IPS DF 19.7 (cell line): ENCODE measurements around the gene RNF112.
"Not testable (repeated sequence)": the region's sequence is repeated elsewhere in the genome, so short reads cannot be mapped to it uniquely, and the experiment has no call there.

Experiments used
- DNase-seq: peaks from one replicate; pipeline ENCODE4 v3.0.0-alpha.2; 2013; ENCODE audit warnings: low read depth, low spot score

Gene RNF112

GRCh38 chr17:19414396-19415280 lies 3.6 kb downstream of the RNF112 start:
- no peak for DNase-seq

- no peak for DNase-seq
Observed at GRCh38 chr17:19415311-19415710, 4.3 kb downstream of the RNF112 start.

GRCh38 chr17:19415806-19416775 lies 5.1 kb downstream of the RNF112 start:
- DNase-seq, result no peak

GRCh38 chr17:19417611-19418010 lies 6.6 kb downstream of the RNF112 start:
- no peak for DNase-seq

- no peak for DNase-seq
Observed at GRCh38 chr17:19418251-19418992, 7.4 kb downstream of the RNF112 start.

- no peak for DNase-seq
Observed at GRCh38 chr17:19421219-19421618, 10.2 kb downstream of the RNF112 start.

- no peak for DNase-seq
Observed at GRCh38 chr17:19421926-19422325, 10.9 kb downstream of the RNF112 start.

GRCh38 chr17:19424934-19425868 lies 14.2 kb downstream of the RNF112 start:
- DNase-seq, result no peak

- peak; percentile 35 for DNase-seq
Observed at GRCh38 chr17:19426631-19427030, 15.6 kb downstream of the RNF112 start.

GRCh38 chr17:19431691-19432090 lies 20.7 kb downstream of the RNF112 start:
- no peak for DNase-seq

GRCh38 chr17:19433255-19433654 lies 22.2 kb downstream of the RNF112 start:
- no peak for DNase-seq

- DNase-seq, result no peak
Observed at GRCh38 chr17:19433727-19434340, 22.8 kb downstream of the RNF112 start.

GRCh38 chr17:19440421-19440820 lies 29.4 kb downstream of the RNF112 start:
- no peak for DNase-seq

- DNase-seq, result not testable (repeated sequence)
Observed at GRCh38 chr17:19441288-19441687, 30.3 kb downstream of the RNF112 start.

- DNase-seq, result no peak
Observed at GRCh38 chr17:19442731-19443130, 31.7 kb downstream of the RNF112 start.

GRCh38 chr17:19443148-19443547 lies 32.1 kb downstream of the RNF112 start:
- no peak for DNase-seq

- DNase-seq, result no peak
Observed at GRCh38 chr17:19445105-19445504, 34.1 kb downstream of the RNF112 start.

GRCh38 chr17:19446577-19446976 lies 35.5 kb downstream of the RNF112 start:
- DNase-seq, result not testable (repeated sequence)

GRCh38 chr17:19447085-19447583 lies 36.1 kb downstream of the RNF112 start:
- DNase-seq, result no peak
